NT2/D1 (cell line): ENCODE data around the gene NRGN.

Experiments used
- SUZ12 ChIP-seq: IDR thresholded peaks from 2 replicates; pipeline ENCODE4 v1.6.1; 2011; ENCODE audit not compliant: insufficient read length, insufficient read depth; ENCODE audit errors: extremely low read depth
- YY1 ChIP-seq: IDR thresholded peaks from 2 replicates; pipeline ENCODE4 v1.6.1; 2011; ENCODE audit not compliant: insufficient read length, insufficient read depth
- ZNF274 ChIP-seq: IDR thresholded peaks from 2 replicates; pipeline ENCODE4 v1.6.1; 2011; ENCODE audit warnings: mild to moderate bottlenecking, low read depth, low read length

DNA sequence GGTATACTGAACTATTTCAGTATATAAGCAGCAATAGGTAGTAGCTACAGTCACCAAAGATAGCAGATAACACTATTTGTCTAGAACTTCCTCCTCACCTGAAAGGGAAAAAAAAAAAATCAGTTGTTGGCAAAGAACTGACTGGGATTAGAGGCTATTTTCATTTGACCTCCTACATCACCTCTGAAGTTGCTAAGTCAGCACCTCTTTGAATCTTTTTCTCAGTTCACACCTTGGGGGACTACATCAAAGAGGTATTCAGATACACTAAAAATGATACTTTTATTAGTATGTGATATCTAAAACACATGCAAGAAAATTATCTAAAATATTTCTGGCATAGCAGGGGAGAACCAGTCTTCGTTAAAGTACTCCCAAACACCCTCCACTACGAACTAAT, 44.3 kb downstream of the NRGN start:
- TF ChIP-seq ZNF274 (no peak), YY1 (no peak), SUZ12 (no peak)
